ENCODE measurements around the gene PLD4.

- TF ChIP-seq CTCF (IDR thresholded peaks at IDR 0.05), result no peak
- no peak for TF ChIP-seq POLR2A (IDR thresholded peaks at IDR 0.05)
- TF ChIP-seq POLR2AphosphoS5 (IDR thresholded peaks at IDR 0.05), result no peak
These were observed 29.4 kb upstream of the PLD4 start for GRCh38 chr14:104895207-104895785.

Data from suprapubic skin (tissue), 4 donors.